OCI-LY1 (cell line): ENCODE results near the gene ANKS6.

Experiments used
- EZH2 ChIP-seq: fragments of 200-600 bp; sonication (generic), shearing (Covaris generic); IDR thresholded peaks from 2 replicates; pipeline ENCODE4 v1.8.0; 2017; ENCODE audit warnings: borderline replicate concordance, mixed run types, mild to moderate bottlenecking, antibody characterized with exemption, low read length, moderate library complexity, mixed read lengths
- TF ChIP-seq, protein P1 (sequence below): fragments of 200-600 bp; sonication (generic), shearing (Covaris generic); IDR thresholded peaks from 2 replicates; pipeline ENCODE4 v1.5.1; 2017; ENCODE audit warnings: mild to moderate bottlenecking, antibody characterized with exemption, low read length, moderate library complexity, mixed read lengths

GRCh38 chr9:98790842-98791607 lies 5.3 kb downstream of the ANKS6 start:
- TF ChIP-seq, protein P1, sequence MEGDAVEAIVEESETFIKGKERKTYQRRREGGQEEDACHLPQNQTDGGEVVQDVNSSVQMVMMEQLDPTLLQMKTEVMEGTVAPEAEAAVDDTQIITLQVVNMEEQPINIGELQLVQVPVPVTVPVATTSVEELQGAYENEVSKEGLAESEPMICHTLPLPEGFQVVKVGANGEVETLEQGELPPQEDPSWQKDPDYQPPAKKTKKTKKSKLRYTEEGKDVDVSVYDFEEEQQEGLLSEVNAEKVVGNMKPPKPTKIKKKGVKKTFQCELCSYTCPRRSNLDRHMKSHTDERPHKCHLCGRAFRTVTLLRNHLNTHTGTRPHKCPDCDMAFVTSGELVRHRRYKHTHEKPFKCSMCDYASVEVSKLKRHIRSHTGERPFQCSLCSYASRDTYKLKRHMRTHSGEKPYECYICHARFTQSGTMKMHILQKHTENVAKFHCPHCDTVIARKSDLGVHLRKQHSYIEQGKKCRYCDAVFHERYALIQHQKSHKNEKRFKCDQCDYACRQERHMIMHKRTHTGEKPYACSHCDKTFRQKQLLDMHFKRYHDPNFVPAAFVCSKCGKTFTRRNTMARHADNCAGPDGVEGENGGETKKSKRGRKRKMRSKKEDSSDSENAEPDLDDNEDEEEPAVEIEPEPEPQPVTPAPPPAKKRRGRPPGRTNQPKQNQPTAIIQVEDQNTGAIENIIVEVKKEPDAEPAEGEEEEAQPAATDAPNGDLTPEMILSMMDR = peak; percentile 94
- TF ChIP-seq EZH2 = no peak
